H1 (cell line): ENCODE measurements around the gene PSKH1. TPM values are rescaled to one million over a fixed set of nuclear protein-coding genes. Genes with fewer than 3 reads are reported as not detected.

Source experiments
- CHD7 ChIP-seq: fragments of 300-600 bp; sonication (generic); IDR thresholded peaks from 2 replicates; pipeline ENCODE4 v1.7.1; 2012; ENCODE audit warnings: low read length, moderate library complexity, mild to moderate bottlenecking, inconsistent platforms; ENCODE audit not compliant: insufficient replicate concordance
- RAD21 ChIP-seq, 2 experiments: IDR thresholded peaks in 1 of 2; conservative IDR thresholded peaks in 1 of 2; 2 replicates each; pipeline ENCODE4 v1.6.1; 2011; ENCODE audit warnings: low read depth in 2 of 2, low read length in 2 of 2, improper control_type of control experiment in 1 of 2, inconsistent platforms in 1 of 2, mild to moderate bottlenecking in 1 of 2, moderate library complexity in 1 of 2
- polyA plus RNA-seq, 7 experiments: library from polyadenylated mRNA; depleted of rRNA in 3 of 7; stranded (reverse) in 5 of 7; unstranded in 2 of 7; fragments of >200 nt in 5 of 7; fragments of 200-250 nt in 2 of 7; gene quantifications; 1 replicate in 5 of 7; 2 replicates in 1 of 7; 4 replicates in 1 of 7; pipeline versions ENCODE4 v1.2.1 to v1.2.3, GENCODE V29; 2011 to 2013; ENCODE audit warnings: missing spikeins in 2 of 7, mixed read lengths in 2 of 7
- total RNA-seq: library from RNA; stranded (reverse); fragmentation: NEBNext Ultra II Directional; extraction: Animal tissue kit (Norgen Biotek cat#: 25700); gene quantifications from 2 replicates; pipeline ENCODE4 v1.2.1, GENCODE V29; 2021

The PSKH1 gene
- total and polyA plus RNA-seq, 2 of the 8 experiments (the other 6 are each of a cell fraction or from before 2014, with no cell fraction given) = 24.8 to 51.0 TPM

- TF ChIP-seq CHD7 = no peak
- TF ChIP-seq RAD21 (IDR thresholded peaks at IDR 0.05 in 1 of 2, conservative IDR thresholded peaks at IDR 0.05 in 1 of 2; ENCODE audit: low read depth in 2 of 2, low read length in 2 of 2) = no peak
Measured at GRCh38 chr16:67893743-67894399, 817 bp downstream of the PSKH1 start (continued).
